GM19328 (cell line): ENCODE results near the gene KIAA0930.
"Not testable (repeated sequence)": the region's sequence is repeated elsewhere in the genome, so short reads cannot be mapped to it uniquely, and the experiment has no call there.

Experiments
- ATAC-seq: cut with Tn5 transposase; IDR thresholded peaks from one replicate; pipeline ENCODE4 v1.9.1; 2021; ENCODE audit warnings: mild to moderate bottlenecking, moderate library complexity; ENCODE audit not compliant: unreplicated experiment

The KIAA0930 gene

DNA sequence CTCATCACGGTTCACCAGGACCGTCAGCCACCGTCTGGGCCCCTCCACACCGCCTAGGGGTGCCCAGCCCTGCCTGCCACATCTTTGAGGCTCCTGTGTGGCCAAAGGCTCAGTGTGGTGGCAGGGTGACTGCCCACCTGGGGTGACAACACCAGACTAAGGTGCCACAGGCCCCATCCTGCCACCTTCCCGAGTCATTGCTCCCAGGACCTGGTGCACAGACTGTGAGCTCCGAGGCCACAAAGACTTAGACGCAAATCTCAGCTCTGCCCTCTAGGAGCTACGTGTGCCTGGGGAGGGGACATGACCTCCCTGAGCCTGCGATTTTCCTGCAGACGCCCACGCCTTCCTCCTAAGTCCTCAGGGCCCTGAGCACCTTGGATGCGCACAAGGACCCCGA, 36.5 kb downstream of the KIAA0930 start:
- ATAC-seq: no peak

DNA sequence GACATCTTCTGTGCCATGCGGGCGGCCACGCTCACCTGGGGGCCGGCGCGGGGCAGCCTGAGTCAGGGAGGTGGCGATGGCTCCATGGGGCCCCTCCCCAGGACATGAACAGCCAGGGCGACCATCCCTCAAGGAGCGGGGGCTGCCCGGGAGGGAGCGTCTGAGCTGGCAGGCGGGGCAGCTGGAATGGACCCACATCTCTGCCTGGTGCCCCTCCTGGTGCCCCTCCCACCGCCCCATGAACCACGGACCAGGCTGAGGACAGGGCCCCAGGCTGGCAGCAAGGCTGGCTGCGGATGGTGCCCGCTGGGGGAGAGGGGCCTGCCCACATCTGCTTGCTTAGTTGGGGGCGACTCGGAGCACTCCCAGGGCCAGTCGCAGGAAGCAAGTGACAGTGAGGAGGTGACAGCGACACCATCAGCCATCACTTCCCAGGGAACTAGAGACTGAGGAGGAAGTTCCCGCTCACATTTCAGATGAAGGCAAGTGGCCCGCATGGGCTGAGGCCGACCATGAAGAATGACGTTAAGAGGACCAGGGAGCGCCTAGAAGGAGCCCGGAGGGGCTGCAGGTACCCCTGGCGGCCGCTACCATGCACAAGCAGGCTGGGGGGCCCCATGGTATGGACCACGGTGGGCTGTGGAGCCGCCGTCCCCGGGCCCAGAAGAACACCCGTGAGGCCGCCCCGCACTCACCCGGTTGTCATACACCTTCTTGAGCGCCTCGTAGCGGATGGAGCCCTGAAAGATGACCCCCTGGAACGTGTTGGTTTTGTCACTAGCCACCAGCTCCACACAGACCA, 37.3 kb downstream of the KIAA0930 start:
- ATAC-seq: no peak

DNA sequence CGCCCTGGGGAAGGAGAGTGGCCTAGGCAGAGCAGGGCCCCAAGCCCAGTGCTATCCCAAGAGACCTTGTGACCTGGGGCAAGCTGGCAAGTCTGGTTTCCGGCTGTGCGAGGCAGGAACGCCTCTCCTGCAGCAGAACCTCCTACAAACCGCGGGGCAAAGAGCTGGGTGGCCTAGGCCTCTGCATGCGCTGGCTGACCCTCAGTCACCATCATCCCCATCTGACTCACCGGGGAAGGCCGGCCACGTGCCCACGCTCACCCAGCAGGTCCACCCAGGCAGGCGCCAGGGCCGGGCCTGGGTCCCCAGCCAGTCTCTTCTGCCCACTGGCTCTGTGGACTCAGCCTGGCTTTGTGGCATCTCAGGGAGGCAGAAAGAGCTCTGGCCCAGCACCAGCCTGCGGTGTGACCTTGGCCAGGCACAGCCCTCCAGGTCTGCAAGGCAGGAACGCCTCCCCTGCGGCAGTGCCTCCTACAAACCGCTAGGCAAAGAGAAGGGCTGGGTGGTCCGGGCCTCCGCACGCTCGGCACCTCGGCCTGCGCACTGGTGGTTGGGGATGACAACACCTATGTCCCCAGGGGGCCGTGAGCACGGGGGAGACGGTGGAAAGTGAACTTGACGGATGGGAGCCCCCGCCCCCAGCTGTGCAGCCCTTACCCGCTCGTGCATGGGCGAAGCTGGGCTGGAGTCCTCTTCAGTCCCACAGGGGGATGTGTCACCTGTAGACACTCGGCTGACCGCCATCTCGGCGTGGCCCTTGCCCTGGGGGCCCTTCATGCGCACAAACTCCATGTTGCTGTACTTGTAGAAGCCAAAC, 38.2 kb downstream of the KIAA0930 start:
- no peak for ATAC-seq

DNA sequence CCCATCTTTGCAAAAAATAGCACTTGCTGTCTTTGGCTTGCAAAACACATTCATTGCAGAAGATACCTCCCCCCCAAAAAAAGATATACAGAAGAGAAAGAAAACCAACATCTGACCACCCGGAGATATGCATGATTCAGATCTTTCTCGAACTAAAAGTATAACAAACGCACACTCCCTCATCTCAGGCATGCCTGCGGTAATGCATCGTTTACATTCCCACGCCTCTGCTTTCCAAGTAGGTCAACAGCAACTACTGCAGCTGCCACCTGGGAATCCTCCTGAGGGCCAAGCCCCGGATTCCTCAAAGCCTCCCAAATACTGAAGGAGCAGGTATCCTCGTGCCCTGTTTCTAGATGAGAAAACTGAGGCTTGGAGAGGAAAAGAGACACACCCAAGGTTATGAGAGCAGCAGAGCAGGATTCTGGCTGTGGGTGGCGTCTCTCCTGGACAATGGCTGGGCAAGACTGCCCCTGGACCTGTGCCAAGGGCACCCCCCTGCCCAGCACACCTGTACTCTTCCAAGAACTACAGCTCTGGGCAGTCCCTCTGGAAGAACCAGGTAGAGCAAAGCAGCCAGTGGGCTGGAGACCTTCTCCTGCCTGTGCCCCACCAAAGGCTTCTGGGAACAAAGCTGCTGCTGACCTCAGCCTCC, 38.9 kb downstream of the KIAA0930 start:
- ATAC-seq: no peak

DNA sequence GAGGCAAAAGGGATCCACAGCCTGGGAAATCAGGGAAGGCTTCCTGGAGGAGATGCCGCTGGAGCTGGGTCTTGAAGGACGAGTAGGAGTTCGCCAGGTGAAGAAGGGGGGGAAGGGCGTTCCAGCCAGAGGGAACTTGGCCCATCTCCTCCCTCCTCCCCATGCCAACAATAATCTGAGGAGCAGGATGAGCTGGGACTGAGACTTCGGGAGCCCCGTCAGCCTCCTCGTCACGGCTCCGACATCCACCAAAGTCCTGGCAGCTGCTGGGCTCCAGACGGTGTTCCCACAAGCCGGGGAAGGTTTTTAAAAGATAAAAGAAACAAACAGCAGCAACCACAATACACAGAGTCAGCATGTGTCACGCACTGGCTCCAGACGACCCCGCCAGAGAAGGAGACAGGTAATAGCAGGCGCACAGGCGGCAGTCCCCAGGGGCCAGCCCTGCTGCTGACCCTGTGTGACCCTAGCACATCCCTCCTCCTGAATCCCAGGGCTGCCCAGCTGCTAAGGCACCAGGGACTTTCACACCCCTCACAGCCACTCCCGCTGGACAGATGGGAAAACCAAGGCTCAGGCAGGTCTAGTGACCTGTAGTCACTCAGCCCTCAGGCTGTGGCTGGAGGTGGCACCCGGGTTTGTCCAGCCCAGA, 39.7 kb downstream of the KIAA0930 start:
- no peak for ATAC-seq

DNA sequence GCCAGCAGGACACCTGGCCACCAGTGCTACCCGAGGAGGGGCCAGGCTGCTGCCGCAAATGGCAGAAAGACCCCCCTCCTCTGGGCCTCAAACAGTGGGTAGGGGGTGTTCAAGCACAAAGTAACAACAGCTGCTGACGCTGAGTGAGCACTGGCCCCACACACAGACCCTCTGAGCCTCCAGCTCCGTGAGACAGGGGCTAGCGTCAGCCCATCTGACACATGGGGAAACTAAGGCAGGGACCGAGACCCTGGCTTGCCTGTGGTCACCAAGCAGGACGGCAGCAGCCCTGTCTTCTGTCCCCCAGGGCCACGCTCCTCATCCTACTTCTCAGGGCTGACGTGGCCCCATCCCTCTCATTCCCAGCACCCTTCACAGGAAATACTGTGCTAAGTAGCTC, 40.5 kb downstream of the KIAA0930 start:
- no peak for ATAC-seq

DNA sequence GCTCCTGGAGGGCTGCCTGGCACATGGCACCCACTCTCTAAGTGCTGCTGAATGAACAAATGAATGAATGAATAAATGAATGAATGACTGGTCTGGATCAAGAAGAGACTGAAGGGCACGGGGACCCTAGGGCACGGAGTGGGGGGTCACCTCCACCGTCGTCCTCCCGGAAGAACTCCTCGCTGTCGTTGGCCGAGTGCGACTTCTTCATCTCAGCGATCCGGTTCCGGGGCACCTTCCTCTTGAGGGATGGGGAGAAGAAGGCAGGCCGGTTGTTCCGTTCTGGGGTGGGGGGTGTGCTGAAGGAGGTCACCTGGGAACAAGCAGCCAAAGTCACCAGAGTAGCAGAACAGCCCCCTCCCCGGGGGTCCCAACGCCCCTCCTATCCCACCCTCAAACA, 41.0 kb downstream of the KIAA0930 start:
- no peak for ATAC-seq

DNA sequence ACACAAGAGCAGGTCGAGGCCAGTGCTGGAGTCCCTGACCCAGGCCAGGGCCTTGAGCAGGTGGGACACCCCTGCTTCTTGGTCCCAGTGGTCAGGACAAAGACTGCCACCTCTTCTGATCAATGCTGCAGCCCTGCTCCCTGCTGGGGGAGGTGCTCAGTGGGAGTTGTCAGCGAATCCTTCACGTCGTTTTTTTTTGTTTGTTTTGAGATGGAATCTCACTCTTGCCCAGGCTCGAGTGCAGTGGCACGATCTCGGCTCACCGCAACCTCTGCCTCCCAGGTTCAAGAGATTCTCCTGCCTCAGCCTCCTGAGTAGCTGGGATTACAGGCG, 42.3 kb downstream of the KIAA0930 start:
- no peak for ATAC-seq

DNA sequence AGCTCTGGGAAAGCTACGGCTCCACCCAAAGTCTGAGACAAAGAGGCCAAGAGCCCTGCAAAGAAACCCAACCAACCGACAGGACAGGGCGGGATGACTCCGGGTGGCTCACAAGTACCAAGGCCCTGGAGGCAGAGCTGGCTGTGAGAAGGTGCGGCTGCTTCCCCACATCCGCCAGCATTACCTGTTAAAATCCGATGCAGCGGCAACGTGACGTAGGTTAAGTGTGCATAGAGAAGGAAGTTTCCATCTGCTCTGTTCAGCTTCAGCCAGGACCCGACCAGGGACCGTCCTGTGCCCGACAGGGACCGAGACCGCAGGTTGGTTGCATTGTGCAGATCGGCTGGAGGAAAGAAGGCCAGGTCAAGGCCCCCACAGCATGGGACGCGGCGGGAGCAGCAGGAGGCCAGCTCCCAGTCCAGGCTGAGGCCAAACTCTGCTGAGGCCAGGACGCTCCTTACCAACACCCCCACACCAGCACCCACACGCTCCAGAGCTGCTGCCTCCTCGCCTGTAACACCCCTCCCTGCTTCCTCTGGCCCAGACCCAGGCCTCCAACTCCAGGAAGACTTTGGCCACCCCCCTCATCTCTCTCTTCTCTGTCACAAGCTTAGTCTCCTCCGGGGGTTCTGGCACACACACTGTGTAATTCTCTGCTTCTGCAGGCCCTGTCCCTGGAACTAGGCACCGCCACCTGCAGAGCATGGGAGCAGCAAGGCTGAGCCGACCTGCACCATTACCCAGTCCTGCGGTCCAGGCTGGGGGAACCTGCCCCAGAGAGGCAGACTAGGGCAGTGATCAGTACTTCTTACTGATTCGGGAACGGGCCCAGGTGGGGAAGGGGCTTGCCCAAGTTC, 42.9 kb downstream of the KIAA0930 start:
- no peak for ATAC-seq

DNA sequence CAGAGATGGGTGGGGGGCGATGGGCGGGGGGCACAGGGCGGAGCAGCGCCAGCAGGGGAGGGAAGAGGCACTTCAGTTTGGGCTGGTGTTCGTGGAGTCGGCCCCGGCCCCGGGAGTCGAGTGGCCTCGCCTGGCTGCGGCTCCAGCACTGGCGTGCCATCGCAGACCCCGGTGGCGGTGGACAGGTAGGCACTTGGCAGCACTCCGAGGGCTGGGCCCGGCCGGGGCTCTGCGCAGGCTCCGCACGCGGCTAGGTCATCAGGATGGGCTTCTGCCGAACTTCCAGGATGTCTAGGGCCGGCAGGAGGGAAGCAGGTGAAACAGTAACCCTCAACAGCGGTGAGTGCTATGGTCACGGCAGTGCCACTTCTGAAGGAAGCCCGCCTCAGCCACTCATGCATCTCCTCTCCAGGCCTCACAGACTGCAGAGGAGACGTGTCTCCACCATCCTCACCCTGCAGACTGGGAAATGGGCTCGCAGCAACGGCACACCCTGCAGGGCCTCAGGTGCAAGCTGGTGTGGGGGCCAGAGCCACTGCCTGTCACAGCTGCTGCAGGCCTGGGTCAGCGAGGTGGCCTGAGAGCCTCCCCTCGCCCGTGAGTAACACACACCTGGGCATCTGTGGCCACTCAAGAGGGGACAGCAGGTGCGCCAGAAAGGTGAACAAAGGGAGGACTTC, 43.6 kb downstream of the KIAA0930 start:
- no peak for ATAC-seq

DNA sequence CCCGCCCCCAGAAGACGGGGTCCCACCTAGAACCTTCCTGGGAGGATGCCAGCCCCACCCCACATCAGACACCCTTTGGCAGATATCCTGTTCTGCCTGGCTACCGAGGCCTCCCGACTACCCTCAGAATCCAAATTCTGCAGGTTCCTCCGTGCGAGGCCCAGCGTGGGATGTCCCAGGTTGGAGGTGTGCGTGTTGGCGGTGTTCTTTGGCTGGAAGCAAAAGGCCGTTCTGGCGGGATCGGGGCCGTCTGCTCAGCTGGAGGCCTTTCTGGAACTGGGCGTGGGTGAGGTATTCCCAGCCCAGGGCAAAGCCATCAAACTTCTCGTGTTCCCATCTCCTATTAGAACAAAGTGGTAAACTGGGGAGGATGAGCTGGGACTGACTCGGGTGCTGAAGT, 44.4 kb downstream of the KIAA0930 start:
- no peak for ATAC-seq

DNA sequence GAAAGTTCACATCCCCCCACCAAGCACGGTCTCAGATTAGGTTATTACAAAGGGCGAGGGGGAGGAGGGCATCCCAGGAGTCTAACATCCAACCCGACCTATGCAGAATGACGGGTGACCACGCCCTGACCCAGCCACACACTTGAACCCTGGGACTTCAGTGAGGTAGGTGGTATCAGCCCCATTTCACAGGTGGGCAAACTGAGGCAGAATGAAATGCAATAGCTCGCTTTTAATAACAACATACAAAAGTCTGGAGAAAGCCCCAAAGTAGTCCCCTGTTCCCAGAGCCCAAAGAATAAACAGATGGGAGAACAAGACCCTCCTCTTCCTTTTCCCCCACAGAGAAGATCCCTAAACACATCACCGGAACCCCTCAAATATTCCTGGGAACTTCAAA, 45.1 kb downstream of the KIAA0930 start:
- ATAC-seq: no peak

DNA sequence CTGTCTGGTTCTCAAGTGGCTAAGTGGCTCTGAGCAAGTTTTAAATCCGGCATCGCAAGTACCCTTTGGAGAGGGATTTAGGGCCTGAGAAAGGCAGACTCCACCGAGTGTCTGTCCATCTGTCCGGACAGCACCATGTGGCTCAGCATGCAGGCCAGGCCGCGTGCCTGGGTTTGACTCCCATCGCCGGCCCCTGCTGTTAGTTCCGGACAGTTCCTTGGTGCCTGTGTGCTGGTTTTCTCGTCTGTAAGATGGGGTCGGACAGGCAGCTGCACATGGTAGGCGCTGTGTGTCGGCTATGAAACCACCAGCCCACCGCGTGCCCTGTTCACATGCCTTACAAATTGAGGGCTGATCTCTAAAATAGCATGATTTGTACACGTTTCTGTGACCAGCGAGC, 46.0 kb downstream of the KIAA0930 start:
- no peak for ATAC-seq

DNA sequence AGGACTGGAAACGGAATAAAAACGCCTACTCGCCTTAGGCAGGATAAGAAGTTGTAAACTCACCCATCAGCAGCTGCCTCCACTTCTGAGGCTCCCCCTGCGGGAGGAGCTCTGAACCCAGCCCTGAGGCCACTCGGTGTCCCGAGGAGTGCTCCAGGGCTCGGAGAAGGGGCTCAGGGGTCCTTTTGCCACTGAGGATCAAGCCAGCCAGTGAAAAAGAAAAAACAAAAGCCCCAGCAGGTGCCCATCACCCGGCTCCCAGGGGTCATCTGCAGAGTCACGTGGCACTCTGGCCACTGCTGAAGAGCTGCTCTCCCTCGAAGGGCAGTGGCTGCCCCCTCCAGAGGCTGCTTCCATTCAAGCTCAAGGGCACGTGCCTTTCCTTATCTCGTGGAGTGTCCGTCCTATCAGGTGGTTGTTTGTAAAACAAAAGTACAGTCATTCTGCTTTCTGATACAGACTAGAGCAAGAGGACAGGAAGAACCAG, 48.0 kb downstream of the KIAA0930 start:
- ATAC-seq: no peak

DNA sequence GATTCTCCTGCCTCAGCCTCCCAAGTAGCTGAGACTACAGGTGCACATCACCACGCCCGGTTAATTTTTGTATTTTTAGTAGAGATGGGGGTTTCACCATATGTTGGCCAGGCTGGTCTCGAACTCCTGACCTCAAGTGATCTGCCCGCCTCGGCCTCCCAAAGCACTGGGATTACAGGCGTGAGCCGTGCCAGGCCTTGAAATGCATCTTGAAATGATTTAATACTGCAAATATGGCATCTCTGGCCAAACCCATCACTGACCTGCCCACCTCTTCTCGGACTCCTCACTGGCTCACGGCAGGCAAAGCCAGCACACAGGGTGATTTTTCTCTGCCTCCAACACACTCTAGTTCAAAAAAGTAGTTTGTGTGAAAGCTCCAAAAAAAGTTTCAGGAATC, 48.9 kb downstream of the KIAA0930 start:
- ATAC-seq: not testable (repeated sequence)

DNA sequence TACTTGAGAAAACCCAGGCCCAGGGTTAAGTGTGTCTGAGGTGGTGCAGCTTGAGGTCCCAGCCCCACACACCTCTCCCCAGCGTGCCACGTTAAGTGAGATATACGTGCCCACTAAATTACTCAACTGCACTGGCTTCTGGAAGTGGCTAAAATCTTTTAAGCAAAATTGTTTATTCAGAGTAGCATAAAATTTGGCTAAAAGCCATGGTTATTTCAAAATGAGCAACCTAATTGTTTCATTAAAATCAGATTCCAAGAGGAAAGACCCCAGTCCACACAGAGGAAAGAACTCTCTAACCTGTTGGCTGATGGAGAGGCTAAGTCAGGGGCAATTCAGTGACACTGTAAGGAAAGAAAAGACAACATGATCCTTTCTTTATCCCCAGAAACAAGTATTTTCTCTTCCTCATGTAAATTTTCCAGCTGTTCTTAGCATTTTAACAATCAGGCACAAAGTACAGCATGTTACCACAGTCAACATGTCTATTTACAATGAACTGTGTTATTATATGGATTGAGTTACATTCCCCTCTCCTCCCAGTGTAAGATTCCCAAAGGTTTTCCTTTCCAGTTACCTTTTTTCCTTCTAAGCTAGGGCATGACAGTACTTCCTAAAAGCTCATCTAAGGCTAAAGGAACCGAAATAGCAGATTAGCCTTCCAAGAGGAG, 50.4 kb downstream of the KIAA0930 start:
- no peak for ATAC-seq

DNA sequence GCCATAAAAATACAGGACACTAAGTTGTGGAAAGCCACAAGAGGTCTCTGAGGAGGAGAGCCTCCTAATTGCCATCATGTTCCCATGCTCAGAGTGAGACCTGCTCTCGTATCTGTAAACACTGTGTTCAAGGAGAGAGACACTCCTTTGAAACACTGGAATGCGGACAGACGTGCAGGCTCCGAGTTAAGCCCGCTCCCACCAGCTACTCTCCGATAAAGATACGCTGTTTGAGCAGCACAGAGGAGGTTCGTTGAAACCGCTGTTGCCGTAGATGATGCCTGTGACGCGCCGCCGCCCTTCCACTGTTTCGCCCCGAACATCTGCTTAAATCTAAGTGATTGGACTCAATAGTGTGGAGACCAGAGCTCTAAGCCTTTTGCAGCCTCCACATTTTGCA, 51.9 kb downstream of the KIAA0930 start:
- ATAC-seq: no peak

DNA sequence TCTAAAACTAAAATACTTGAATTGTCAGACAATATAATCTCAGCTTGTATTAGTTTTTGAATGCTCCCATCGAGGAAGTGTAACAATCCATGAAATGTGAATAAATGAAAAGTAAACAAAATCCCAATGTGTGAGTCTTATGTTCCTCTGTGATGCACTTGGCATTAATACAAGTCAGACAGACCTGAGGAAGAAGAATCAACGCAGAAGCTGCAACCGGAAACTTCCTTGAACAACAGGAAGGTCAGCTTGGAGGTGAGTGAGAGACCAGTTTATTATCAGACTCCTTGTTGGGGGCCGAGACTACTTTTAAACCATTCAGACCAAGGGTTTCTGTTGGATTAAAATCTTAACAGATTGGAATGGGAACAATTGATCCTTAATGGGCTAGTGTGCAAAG, 52.8 kb downstream of the KIAA0930 start:
- no peak for ATAC-seq
